ENCODE results near the gene BRIP1. TPM values are rescaled to one million over a fixed set of nuclear protein-coding genes. Genes with fewer than 3 reads are reported as not detected.

Gene BRIP1
- total and polyA plus RNA-seq, 2 donors (not counting 3 experiments of a cell fraction or from before 2014, with no cell fraction given) = 1.8 to 12.1 TPM

- FAIRE-seq = no peak
- intact Hi-C loops (cut with micrococcal nuclease) (no loop called here), dilution Hi-C loops (cut with MboI; ENCODE audit: extremely low pct_ligation_motif_present, low sequenced_read_pairs) (no loop called here)
- CTCF ChIA-PET = interaction anchor here (0.8 kb wide), 1 partner anchor 22 kb away, joined by 3 read pairs; no protein-coding TSS in a partner anchor
- no peak overlapping the region for H3K4me3 ChIP-seq (replicated peaks in 1 of 3; ENCODE audit: insufficient read depth in 1 of 3, low read depth in 1 of 3, low read length in 3 of 3)
- H3K9ac ChIP-seq (replicated peaks; ENCODE audit: extremely low read depth, insufficient read depth, low read length) = no peak overlapping the region
- TF ChIP-seq GATA2 (IDR thresholded peaks at IDR 0.05; ENCODE audit: insufficient read depth, insufficient read length, low read depth, low read length) = no peak
- TF ChIP-seq JUN (IDR thresholded peaks at IDR 0.05; ENCODE audit: borderline replicate concordance, insufficient read depth, insufficient read length, low read depth) = no peak
- TF ChIP-seq POLR2A (IDR thresholded peaks at IDR 0.05; ENCODE audit: low read depth, low read length) = no peak
- no peak for TF ChIP-seq POLR2AphosphoS5 (IDR thresholded peaks at IDR 0.05; ENCODE audit: insufficient read depth, low read depth, low read length)
- no peak for TF ChIP-seq MYC (IDR thresholded peaks at IDR 0.05; ENCODE audit: low read depth, low read length)
- no peak for TF ChIP-seq MAX (IDR thresholded peaks at IDR 0.05; ENCODE audit: insufficient read depth, insufficient read length)
- no peak for TF ChIP-seq EZH2 (IDR thresholded peaks at IDR 0.05; ENCODE audit: borderline replicate concordance, low read depth, low read length, severe bottlenecking)
- TF ChIP-seq FOS (IDR thresholded peaks at IDR 0.05; ENCODE audit: borderline replicate concordance, insufficient read depth, low read length) = no peak
- TF ChIP-seq, protein P1, sequence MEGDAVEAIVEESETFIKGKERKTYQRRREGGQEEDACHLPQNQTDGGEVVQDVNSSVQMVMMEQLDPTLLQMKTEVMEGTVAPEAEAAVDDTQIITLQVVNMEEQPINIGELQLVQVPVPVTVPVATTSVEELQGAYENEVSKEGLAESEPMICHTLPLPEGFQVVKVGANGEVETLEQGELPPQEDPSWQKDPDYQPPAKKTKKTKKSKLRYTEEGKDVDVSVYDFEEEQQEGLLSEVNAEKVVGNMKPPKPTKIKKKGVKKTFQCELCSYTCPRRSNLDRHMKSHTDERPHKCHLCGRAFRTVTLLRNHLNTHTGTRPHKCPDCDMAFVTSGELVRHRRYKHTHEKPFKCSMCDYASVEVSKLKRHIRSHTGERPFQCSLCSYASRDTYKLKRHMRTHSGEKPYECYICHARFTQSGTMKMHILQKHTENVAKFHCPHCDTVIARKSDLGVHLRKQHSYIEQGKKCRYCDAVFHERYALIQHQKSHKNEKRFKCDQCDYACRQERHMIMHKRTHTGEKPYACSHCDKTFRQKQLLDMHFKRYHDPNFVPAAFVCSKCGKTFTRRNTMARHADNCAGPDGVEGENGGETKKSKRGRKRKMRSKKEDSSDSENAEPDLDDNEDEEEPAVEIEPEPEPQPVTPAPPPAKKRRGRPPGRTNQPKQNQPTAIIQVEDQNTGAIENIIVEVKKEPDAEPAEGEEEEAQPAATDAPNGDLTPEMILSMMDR (IDR thresholded peaks at IDR 0.05; ENCODE audit: extremely low read depth in 1 of 2, insufficient read depth in 1 of 2, low read depth in 1 of 2, low read length in 2 of 2) = no peak
- H3K79me2 ChIP-seq (ENCODE audit: control insufficient read depth, insufficient read depth, low read length) = no peaks in the 10 kb centered on the region
- peak; percentile 4 for DNase-seq (ENCODE audit: low read depth, low spot score)
- H3K4me2 ChIP-seq (ENCODE audit: insufficient read depth, low read length) = no peak overlapping the region
- H3K4me1 ChIP-seq (ENCODE audit: control insufficient read depth, extremely low read depth, insufficient read depth, low read length) = peaks cover 33% of the 10 kb centered on the region
- no peaks in the 10 kb centered on the region for H3K9me3 ChIP-seq (replicated peaks; ENCODE audit: control insufficient read depth, insufficient read depth, low read length)
- no TSS peak for BruUV-seq (replicated peaks)
- no peaks in the 10 kb centered on the region for H3K9me1 ChIP-seq (replicated peaks; ENCODE audit: control insufficient read depth, extremely low read depth, insufficient read depth, low read length)
- H3K27ac ChIP-seq (ENCODE audit: insufficient read depth, low read depth, low read length) = peak overlapping the region; percentile 97
- POLR2A ChIA-PET = no interaction called here
- H4K20me1 ChIP-seq (replicated peaks; ENCODE audit: control insufficient read depth, extremely low read depth, insufficient read depth, low read length) = no peaks in the 10 kb centered on the region
- H3K27me3 ChIP-seq (ENCODE audit: control insufficient read depth in 2 of 2, insufficient read depth in 2 of 2, low read length in 2 of 2) = no peaks in the 10 kb centered on the region
- no peak overlapping the region for H2AFZ ChIP-seq (ENCODE audit: low read depth, low read length)
- H3K36me3 ChIP-seq (ENCODE audit: control insufficient read depth in 2 of 2, extremely low read depth in 1 of 2, insufficient read depth in 2 of 2, low read length in 2 of 2) = no peaks in the 10 kb centered on the region
Measured at GRCh38 chr17:61658183-61658582, 205.1 kb downstream of the BRIP1 start.
